SK-N-SH (cell line): ENCODE measurements around the gene DDI2. TPM values are rescaled to one million over a fixed set of nuclear protein-coding genes. Genes with fewer than 3 reads are reported as not detected.

Source experiments
- CTCF ChIA-PET: fragments of 300-600, 350-600 bp; formaldehyde crosslinking; extraction: SDS; loops from one replicate; lab custom pipeline; 2021; lab: Yijun Ruan, JAX
- POLR2A ChIA-PET: fragments of 350-600 bp; sonication (Branson Sonifier 250); formaldehyde crosslinking; extraction: SDS; loops from one replicate; lab custom pipeline; 2020; ENCODE audit warnings: antibody characterized with exemption, inconsistent platforms; lab: Yijun Ruan, JAX
- DNase-seq: peaks from one replicate; pipeline ENCODE4 v3.0.0; 2012
- H2AFZ ChIP-seq: fragments of 200-600 bp; sonication (generic); 2 replicates; pipeline ENCODE4 v1.8.1; 2016; ENCODE audit warnings: antibody characterized with exemption, mild to moderate bottlenecking, low read depth
- H3F3A ChIP-seq: fragments of 200-600 bp; sonication (generic); replicated peaks from 2 replicates; pipeline ENCODE3; 2016; ENCODE audit warnings: antibody characterized with exemption, mild to moderate bottlenecking; ENCODE audit not compliant: insufficient read depth
- H3K27ac ChIP-seq, 2 experiments: fragments of 200-500 bp in 1 of 2; fragments of 200-600 bp in 1 of 2; sonication (Bioruptor generic) in 1 of 2; sonication (generic), shearing (Covaris generic) in 1 of 2; 2 replicates each; pipeline versions ENCODE4 v1.5.1 to v1.6.1; 2014 to 2016; ENCODE audit warnings: low read depth in 2 of 2, inconsistent platforms in 1 of 2, low read length in 1 of 2, mild to moderate bottlenecking in 1 of 2, mixed read lengths in 1 of 2
- H3K27me3 ChIP-seq: fragments of 200-600 bp; sonication (generic), shearing (Covaris generic); 2 replicates; pipeline ENCODE4 v1.6.1; 2016; ENCODE audit warnings: mixed run types; ENCODE audit not compliant: insufficient read depth
- H3K36me3 ChIP-seq, 2 experiments: fragments of 200-500 bp in 1 of 2; fragments of 200-600 bp in 1 of 2; sonication (Bioruptor generic) in 1 of 2; sonication (generic) in 1 of 2; replicated peaks in 1 of 2; 2 replicates each; pipeline versions ENCODE3 to v1.5.1; 2014 to 2016; ENCODE audit warnings: low read length in 1 of 2, mild to moderate bottlenecking in 1 of 2; ENCODE audit not compliant: insufficient read depth in 2 of 2, control insufficient read depth in 1 of 2
- H3K4me1 ChIP-seq, 2 experiments: fragments of 200-500 bp in 1 of 2; fragments of 200-600 bp in 1 of 2; sonication (Bioruptor generic) in 1 of 2; sonication (generic), shearing (Covaris generic) in 1 of 2; 2 replicates each; pipeline versions ENCODE4 v1.5.1 to v1.6.1; 2014 to 2016; ENCODE audit warnings: low read depth in 1 of 2, low read length in 1 of 2, mixed run types in 1 of 2; ENCODE audit not compliant: insufficient read depth in 2 of 2, control insufficient read depth in 1 of 2
- H3K4me2 ChIP-seq: fragments of 200-600 bp; sonication (generic), shearing (Covaris generic); 2 replicates; pipeline ENCODE4 v1.6.1; 2017; ENCODE audit warnings: mixed run types
- H3K4me3 ChIP-seq, 2 experiments: fragments of 200-500 bp in 1 of 2; fragments of 200-600 bp in 1 of 2; sonication (Bioruptor generic) in 1 of 2; sonication (generic), shearing (Covaris generic) in 1 of 2; 2 replicates each; pipeline versions ENCODE4 v1.5.1 to v1.8.1; 2014 to 2016; ENCODE audit warnings: low read depth in 2 of 2, inconsistent platforms in 1 of 2, low read length in 1 of 2, mild to moderate bottlenecking in 1 of 2, mixed read lengths in 1 of 2, moderate library complexity in 1 of 2
- H3K79me2 ChIP-seq: fragments of 200-600 bp; sonication (generic); 2 replicates; pipeline ENCODE4 v1.8.1; 2017; ENCODE audit warnings: mild to moderate bottlenecking; ENCODE audit not compliant: insufficient read depth
- H3K9ac ChIP-seq: fragments of 200-600 bp; sonication (generic); 2 replicates; pipeline ENCODE4 v1.6.1; 2017; ENCODE audit warnings: mixed run types
- H3K9me2 ChIP-seq: fragments of 200-600 bp; sonication (generic); 2 replicates; pipeline ENCODE4 v1.6.1; 2017; ENCODE audit warnings: mixed run types
- H3K9me3 ChIP-seq: fragments of 200-600 bp; sonication (generic); 2 replicates; pipeline ENCODE4 v1.6.1; 2017; ENCODE audit warnings: mixed run types, mild to moderate bottlenecking, moderate library complexity
- H4K20me1 ChIP-seq: fragments of 200-600 bp; sonication (generic); 2 replicates; pipeline ENCODE4 v1.6.1; 2017; ENCODE audit warnings: mild to moderate bottlenecking, mixed run types; ENCODE audit not compliant: insufficient read depth
- FOSL2 ChIP-seq: IDR thresholded peaks from 2 replicates; pipeline ENCODE4 v1.4.0; 2012; ENCODE audit warnings: low read depth, mild to moderate bottlenecking, moderate library complexity, borderline replicate concordance
- GABPA ChIP-seq: IDR thresholded peaks from 2 replicates; pipeline ENCODE4 v1.4.0; 2012; ENCODE audit warnings: low read depth, mild to moderate bottlenecking
- MAX ChIP-seq: IDR thresholded peaks from 2 replicates; pipeline ENCODE4 v1.4.0; 2012; ENCODE audit warnings: low read depth
- MXI1 ChIP-seq: IDR thresholded peaks from 2 replicates; pipeline ENCODE4 v1.6.1; 2012; ENCODE audit warnings: mild to moderate bottlenecking, low read depth, low read length, improper control_type of control experiment
- NRF1 ChIP-seq: IDR thresholded peaks from 2 replicates; pipeline ENCODE4 v1.6.1; 2012; ENCODE audit warnings: low read depth, mild to moderate bottlenecking, low read length
- PBX3 ChIP-seq: IDR thresholded peaks from 2 replicates; pipeline ENCODE4; 2012
- RCOR1 ChIP-seq: fragments of 150-350 bp; IDR thresholded peaks from 2 replicates; pipeline ENCODE4 v1.6.1; 2017; ENCODE audit warnings: antibody characterized with exemption, low read length
- REST ChIP-seq: IDR thresholded peaks from 2 replicates; pipeline ENCODE4 v1.6.1; 2012; ENCODE audit warnings: mild to moderate bottlenecking, low read depth, low read length, moderate library complexity
- SIN3A ChIP-seq: IDR thresholded peaks from 2 replicates; pipeline ENCODE4 v1.6.1; 2012; ENCODE audit warnings: low read depth, mild to moderate bottlenecking, low read length, moderate library complexity, borderline replicate concordance
- SMC3 ChIP-seq: IDR thresholded peaks from 2 replicates; pipeline ENCODE4 v1.6.1; 2012; ENCODE audit warnings: low read depth, low read length, improper control_type of control experiment
- TCF12 ChIP-seq: IDR thresholded peaks from 2 replicates; pipeline ENCODE4 v1.4.0; 2012
- TEAD4 ChIP-seq: IDR thresholded peaks from 2 replicates; pipeline ENCODE4 v1.4.0; 2012; ENCODE audit warnings: mild to moderate bottlenecking, borderline replicate concordance; ENCODE audit not compliant: insufficient read depth
- WGBS: methylation state at CpG from one replicate; pipeline ENCODE4 v1.1.6; 2017; ENCODE audit warnings: low lambda C conversion rate; 5-methylcytosine and 5-hydroxymethylcytosine counted together
- polyA plus RNA-seq, 3 experiments: library from polyadenylated mRNA; depleted of rRNA; stranded (reverse); fragments of >200 nt; gene quantifications; 2 replicates each; pipeline ENCODE4 v1.2.3, GENCODE V29; 2012

The DDI2 gene
- polyA plus RNA-seq, 1 of the 3 experiments (the other 2 are of a cell fraction), result 2.8 TPM

- Histone ChIP-seq H4K20me1 (no peaks in the 10 kb centered on the region), H3K9me3 (no peaks in the 10 kb centered on the region), H3K79me2 (no peaks in the 10 kb centered on the region; the same call in 1 of the 2 replicates), H3K4me1 (no peaks in the 10 kb centered on the region), H3F3A (peaks cover 3% of the 10 kb centered on the region), H3K27me3 (no peaks in the 10 kb centered on the region), H3K27ac (no peak overlapping the region), H2AFZ (no peak overlapping the region), H3K9ac (no peak overlapping the region), H3K36me3 (no peaks in the 10 kb centered on the region), H3K4me3 (no peak overlapping the region), H3K4me2 (no peak overlapping the region)
- WGBS, result 87% methylated on average over 5 of the region's 5 CpGs
- DNase-seq, result no peak
- CTCF ChIA-PET, result interaction anchor here (0.6 to 2.1 kb wide), 7 partner anchors 8 to 195 kb away, joined by 3 to 10 read pairs (median 3); no protein-coding TSS in a partner anchor
- POLR2A ChIA-PET, result no interaction called here
- TF ChIP-seq SMC3, result no peak
- no peak for TF ChIP-seq RCOR1
- TF ChIP-seq REST, result no peak
- TF ChIP-seq FOSL2, result no peak
- TF ChIP-seq TCF12, result no peak
- TF ChIP-seq MAX, result no peak
- TF ChIP-seq NRF1, result no peak
- no peak for TF ChIP-seq PBX3
- TF ChIP-seq SIN3A, result no peak
- TF ChIP-seq MXI1, result no peak
- TF ChIP-seq, all 33 proteins: peak for 0
- H3K9me2 ChIP-seq, result no peaks in the 10 kb centered on the region
Measured at GRCh38 chr1:15595809-15596617, 21.2 kb upstream of the DDI2 start.

- no peak overlapping the region for H3K9ac ChIP-seq
- H3K36me3 ChIP-seq, result no peaks in the 10 kb centered on the region
- H3K4me1 ChIP-seq, result peaks cover 0 to 3% of the 10 kb centered on the region in 2 experiments; a peak in 2 of 4 replicates
- no peak overlapping the region for H3K4me2 ChIP-seq
- ChIA-PET CTCF (interaction anchor here (0.7 to 0.9 kb wide), 2 partner anchors 15 to 133 kb away, joined by 3 read pairs; no protein-coding TSS in a partner anchor), POLR2A (interaction anchor here (1.0 kb wide), 1 partner anchor 765 kb away, joined by 3 read pairs; no protein-coding TSS in a partner anchor)
- H3F3A ChIP-seq, result peaks cover 6% of the 10 kb centered on the region
- no peak overlapping the region for H3K27ac ChIP-seq
- WGBS, result 54% methylated on average over 2 of the region's 2 CpGs
- no peak overlapping the region for H2AFZ ChIP-seq
- H3K4me3 ChIP-seq, result no peak overlapping the region
- H3K27me3 ChIP-seq, result no peaks in the 10 kb centered on the region
- TF ChIP-seq TEAD4, result no peak
- TF ChIP-seq GABPA, result no peak
- TF ChIP-seq PBX3, result no peak
- TF ChIP-seq MXI1, result no peak
- no peak for TF ChIP-seq TCF12
- H4K20me1 ChIP-seq, result no peaks in the 10 kb centered on the region
- no peaks in the 10 kb centered on the region for H3K9me2 ChIP-seq
- no peaks in the 10 kb centered on the region; the same call in 1 of the 2 replicates for H3K79me2 ChIP-seq
- no peak for DNase-seq
- H3K9me3 ChIP-seq, result no peaks in the 10 kb centered on the region
Measured at GRCh38 chr1:15598436-15598835, 18.8 kb upstream of the DDI2 start.
